ENCODE measurements around the gene GABRB3. TPM values are rescaled to one million over a fixed set of nuclear protein-coding genes. Genes with fewer than 3 reads are reported as not detected.

The GABRB3 gene
- total and polyA plus RNA-seq, 2 donors from 2014 or later = 4.7 to 6.9 TPM

- H3K27ac ChIP-seq (ENCODE audit: low read depth in 2 of 2, low read length in 2 of 2) = no peak overlapping the region
- no peak for TF ChIP-seq CTCF (IDR thresholded peaks at IDR 0.05; ENCODE audit: borderline replicate concordance, extremely low read depth, insufficient read depth)
- no peaks in the 10 kb centered on the region for H3K27me3 ChIP-seq (ENCODE audit: control insufficient read depth, insufficient read depth, low read length)
- H3K4me3 ChIP-seq (ENCODE audit: low read length in 3 of 3) = no peak overlapping the region
- H3K36me3 ChIP-seq (ENCODE audit: control insufficient read depth in 2 of 3, insufficient read depth in 3 of 3, low read length in 3 of 3) = no peaks in the 10 kb centered on the region
- H3K9ac ChIP-seq (ENCODE audit: low read length in 3 of 3) = no peak overlapping the region
- no peaks in the 10 kb centered on the region for H3K4me1 ChIP-seq (ENCODE audit: control insufficient read depth in 2 of 3, insufficient read depth in 2 of 3, low read depth in 1 of 3, low read length in 3 of 3)
- FAIRE-seq (no peak), DNase-seq (peak in 4 of 5 donors; percentile 32 to 56 (median 41))
- no peaks in the 10 kb centered on the region for H3K9me3 ChIP-seq (ENCODE audit: control insufficient read depth in 2 of 3, insufficient read depth in 1 of 3, low read length in 3 of 3)
- intact Hi-C loops (cut with DNase I) = no loop called here
These were observed 1.1 kb upstream of the GABRB3 start for GRCh38 chr15:26773917-26774316.

DNA sequence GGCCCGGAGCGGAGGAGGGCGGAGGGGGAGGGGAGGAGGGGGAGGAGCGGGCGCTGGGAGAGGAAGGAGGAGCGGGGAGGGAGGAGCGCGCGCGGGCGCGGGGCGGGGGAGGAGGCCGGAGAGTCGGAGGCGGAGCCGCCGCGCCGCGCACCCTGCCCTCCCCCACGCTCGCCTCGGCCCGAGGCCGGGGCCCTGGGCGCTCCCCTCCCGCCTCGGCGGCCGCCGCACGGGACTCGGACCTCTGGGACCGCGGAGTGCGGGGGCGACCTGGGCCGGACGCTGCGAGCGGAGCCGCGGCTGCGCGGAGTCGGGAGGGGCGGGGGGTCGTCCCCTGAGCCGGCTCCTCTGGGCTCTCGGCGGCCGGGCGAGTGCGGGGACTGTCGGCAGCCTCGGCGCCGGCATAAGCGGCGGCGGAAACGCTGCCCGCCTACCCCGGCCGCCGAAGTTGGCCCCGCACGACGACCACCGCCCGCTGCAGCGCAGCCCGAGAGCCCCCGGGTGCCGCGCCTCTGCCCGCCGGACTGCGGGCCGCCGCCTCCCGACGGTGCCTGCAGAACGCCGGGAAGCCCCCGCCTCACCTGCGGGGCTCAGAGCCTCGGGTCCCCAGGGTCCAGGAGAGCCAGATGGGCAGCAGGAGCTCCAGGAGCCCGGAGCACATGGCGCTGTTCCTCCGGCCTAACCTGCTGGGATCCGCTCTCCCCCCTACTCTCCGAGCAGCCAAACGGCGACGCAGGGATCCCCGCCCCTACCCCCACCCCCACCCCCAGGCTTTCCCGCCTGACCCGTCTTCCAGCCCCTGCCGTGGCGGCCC is 406 bp upstream of the GABRB3 start:
- H3K9me3 ChIP-seq (ENCODE audit: control insufficient read depth in 2 of 3, insufficient read depth in 1 of 3, low read length in 3 of 3) = no peaks in the 10 kb centered on the region
- no peak overlapping the region for H3K4me3 ChIP-seq (ENCODE audit: low read length in 3 of 3)
- H3K27me3 ChIP-seq (ENCODE audit: control insufficient read depth, insufficient read depth, low read length) = no peaks in the 10 kb centered on the region
- H3K9ac ChIP-seq (ENCODE audit: low read length in 3 of 3) = no peak overlapping the region
- intact Hi-C loops (cut with DNase I) = no loop called here
- TF ChIP-seq CTCF (IDR thresholded peaks at IDR 0.05; ENCODE audit: borderline replicate concordance, extremely low read depth, insufficient read depth) = no peak
- no peak overlapping the region for H3K27ac ChIP-seq (ENCODE audit: low read depth in 2 of 2, low read length in 2 of 2)
- H3K4me1 ChIP-seq (ENCODE audit: control insufficient read depth in 2 of 3, insufficient read depth in 2 of 3, low read depth in 1 of 3, low read length in 3 of 3) = no peaks in the 10 kb centered on the region
- DNase-seq = peak; percentile 51 to 90 (median 77)
- H3K36me3 ChIP-seq (ENCODE audit: control insufficient read depth in 2 of 3, insufficient read depth in 3 of 3, low read length in 3 of 3) = no peaks in the 10 kb centered on the region
- no peak for FAIRE-seq

DNA sequence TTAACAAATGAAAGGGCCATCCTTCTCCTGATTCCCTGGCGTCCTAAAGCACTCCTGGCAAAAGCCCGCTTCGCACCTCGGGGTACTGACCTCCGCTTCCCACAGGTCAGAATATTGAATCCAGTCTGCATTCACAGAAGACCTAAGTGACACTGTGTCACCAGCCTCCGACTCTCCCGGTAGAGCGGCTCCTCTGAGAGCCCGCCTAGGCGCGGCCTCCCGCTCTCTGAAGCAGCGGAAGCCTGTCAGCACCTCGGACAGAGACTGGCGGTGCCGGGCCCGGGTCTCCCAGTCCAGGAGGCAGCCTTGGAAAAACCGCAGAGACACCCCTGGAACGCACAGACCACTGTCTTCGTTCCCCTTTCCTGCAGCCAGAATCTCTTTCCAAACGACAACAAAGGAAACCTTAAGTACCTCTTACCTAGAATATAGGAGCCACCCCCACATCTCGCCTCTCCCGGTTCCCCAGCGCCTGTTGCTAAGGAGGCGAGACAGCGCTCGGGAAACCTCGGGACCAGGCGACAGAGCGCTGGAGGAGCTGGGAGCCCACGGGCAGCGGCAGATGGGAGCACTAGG is 1.2 kb downstream of the GABRB3 start:
- Histone ChIP-seq H3K4me3 (ENCODE audit: low read length in 3 of 3) (peak overlapping the region in 2 of 3 donors; percentile 32 to 50), H3K27me3 (ENCODE audit: control insufficient read depth, insufficient read depth, low read length) (no peaks in the 10 kb centered on the region), H3K9ac (ENCODE audit: low read length in 3 of 3) (no peak overlapping the region), H3K27ac (ENCODE audit: low read depth in 2 of 2, low read length in 2 of 2) (no peak overlapping the region), H3K4me1 (ENCODE audit: control insufficient read depth in 2 of 3, insufficient read depth in 2 of 3, low read depth in 1 of 3, low read length in 3 of 3) (no peaks in the 10 kb centered on the region), H3K9me3 (ENCODE audit: control insufficient read depth in 2 of 3, insufficient read depth in 1 of 3, low read length in 3 of 3) (no peaks in the 10 kb centered on the region), H3K36me3 (ENCODE audit: control insufficient read depth in 2 of 3, insufficient read depth in 3 of 3, low read length in 3 of 3) (no peaks in the 10 kb centered on the region)
- TF ChIP-seq CTCF (IDR thresholded peaks at IDR 0.05; ENCODE audit: borderline replicate concordance, extremely low read depth, insufficient read depth) = no peak
- DNase-seq (peak in 4 of 5 donors; percentile 76 to 91 (median 86)), FAIRE-seq (no peak)
- intact Hi-C loops (cut with DNase I) = no loop called here
